GM12864 (cell line): Measurements from ENCODE around the gene STX8.
"Not testable (repeated sequence)": the region's sequence is repeated elsewhere in the genome, so short reads cannot be mapped to it uniquely, and the experiment has no call there.

Experiments used
- DNase-seq: peaks from one replicate; pipeline ENCODE4 v3.0.0-alpha.2; 2011; ENCODE audit warnings: low read depth
- H3K4me3 ChIP-seq: 2 replicates; pipeline ENCODE4 v1.5.1; 2011; ENCODE audit warnings: mild to moderate bottlenecking, low read depth, low read length, control low read depth
- TF ChIP-seq, protein P1 (sequence below): IDR thresholded peaks from 2 replicates; pipeline ENCODE4 v1.5.1; 2011; ENCODE audit warnings: low read depth, mild to moderate bottlenecking, moderate library complexity, low read length, control low read depth, inconsistent platforms; ENCODE audit errors: missing control alignments

Gene STX8

DNA sequence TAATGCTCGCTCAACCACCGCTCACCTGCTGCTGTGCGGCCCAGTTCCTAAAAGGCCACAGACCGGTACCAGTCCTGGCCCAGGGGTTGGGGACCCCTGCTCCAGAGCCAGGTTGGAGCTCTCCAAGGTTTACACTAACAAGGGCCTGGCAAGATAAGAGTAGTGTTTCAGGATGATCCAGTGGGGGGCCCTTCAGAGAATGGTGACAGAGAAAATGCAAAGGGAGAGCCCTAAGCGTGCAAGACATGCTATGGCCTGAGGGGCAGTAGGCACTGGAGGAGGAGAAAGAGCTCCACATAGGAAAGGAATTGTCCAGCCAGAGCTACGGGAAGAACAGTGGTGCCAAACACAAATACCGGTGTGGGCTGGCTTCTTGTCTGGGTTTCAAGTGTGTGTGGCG is 233.4 kb downstream of the STX8 start:
- H3K4me3 ChIP-seq, result no peak overlapping the region
- no peak for DNase-seq
- TF ChIP-seq, protein P1, sequence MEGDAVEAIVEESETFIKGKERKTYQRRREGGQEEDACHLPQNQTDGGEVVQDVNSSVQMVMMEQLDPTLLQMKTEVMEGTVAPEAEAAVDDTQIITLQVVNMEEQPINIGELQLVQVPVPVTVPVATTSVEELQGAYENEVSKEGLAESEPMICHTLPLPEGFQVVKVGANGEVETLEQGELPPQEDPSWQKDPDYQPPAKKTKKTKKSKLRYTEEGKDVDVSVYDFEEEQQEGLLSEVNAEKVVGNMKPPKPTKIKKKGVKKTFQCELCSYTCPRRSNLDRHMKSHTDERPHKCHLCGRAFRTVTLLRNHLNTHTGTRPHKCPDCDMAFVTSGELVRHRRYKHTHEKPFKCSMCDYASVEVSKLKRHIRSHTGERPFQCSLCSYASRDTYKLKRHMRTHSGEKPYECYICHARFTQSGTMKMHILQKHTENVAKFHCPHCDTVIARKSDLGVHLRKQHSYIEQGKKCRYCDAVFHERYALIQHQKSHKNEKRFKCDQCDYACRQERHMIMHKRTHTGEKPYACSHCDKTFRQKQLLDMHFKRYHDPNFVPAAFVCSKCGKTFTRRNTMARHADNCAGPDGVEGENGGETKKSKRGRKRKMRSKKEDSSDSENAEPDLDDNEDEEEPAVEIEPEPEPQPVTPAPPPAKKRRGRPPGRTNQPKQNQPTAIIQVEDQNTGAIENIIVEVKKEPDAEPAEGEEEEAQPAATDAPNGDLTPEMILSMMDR, result no peak

DNA sequence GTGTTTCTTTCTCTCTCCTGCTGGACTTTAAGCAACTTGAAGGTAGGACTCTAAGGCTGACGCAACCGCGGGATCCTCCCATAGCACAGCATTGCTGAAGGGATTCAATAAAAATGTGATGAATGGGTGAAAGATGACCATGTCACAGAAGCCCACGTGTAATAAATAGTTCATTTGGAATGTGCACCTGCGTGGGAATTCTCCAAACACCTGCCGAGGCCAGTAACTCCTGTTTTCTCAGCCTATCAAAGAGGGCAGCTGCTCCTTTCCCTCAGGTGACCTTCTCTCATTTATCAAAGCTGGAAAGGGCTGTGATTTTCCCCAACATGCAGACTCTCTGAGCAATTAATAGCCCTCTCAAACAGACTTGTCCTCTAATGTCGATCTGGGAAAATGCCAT is 235.7 kb downstream of the STX8 start:
- no peak for DNase-seq
- no peak overlapping the region for H3K4me3 ChIP-seq
- TF ChIP-seq, protein P1, result no peak

- DNase-seq, H3K4me3 ChIP-seq: not testable (repeated sequence)
Measured at GRCh38 chr17:9339482-9339881, 236.1 kb downstream of the STX8 start.

- no peak overlapping the region for H3K4me3 ChIP-seq
- TF ChIP-seq, protein P1, result no peak
- DNase-seq, result no peak
Measured at GRCh38 chr17:9336817-9337216, 238.8 kb downstream of the STX8 start.

DNA sequence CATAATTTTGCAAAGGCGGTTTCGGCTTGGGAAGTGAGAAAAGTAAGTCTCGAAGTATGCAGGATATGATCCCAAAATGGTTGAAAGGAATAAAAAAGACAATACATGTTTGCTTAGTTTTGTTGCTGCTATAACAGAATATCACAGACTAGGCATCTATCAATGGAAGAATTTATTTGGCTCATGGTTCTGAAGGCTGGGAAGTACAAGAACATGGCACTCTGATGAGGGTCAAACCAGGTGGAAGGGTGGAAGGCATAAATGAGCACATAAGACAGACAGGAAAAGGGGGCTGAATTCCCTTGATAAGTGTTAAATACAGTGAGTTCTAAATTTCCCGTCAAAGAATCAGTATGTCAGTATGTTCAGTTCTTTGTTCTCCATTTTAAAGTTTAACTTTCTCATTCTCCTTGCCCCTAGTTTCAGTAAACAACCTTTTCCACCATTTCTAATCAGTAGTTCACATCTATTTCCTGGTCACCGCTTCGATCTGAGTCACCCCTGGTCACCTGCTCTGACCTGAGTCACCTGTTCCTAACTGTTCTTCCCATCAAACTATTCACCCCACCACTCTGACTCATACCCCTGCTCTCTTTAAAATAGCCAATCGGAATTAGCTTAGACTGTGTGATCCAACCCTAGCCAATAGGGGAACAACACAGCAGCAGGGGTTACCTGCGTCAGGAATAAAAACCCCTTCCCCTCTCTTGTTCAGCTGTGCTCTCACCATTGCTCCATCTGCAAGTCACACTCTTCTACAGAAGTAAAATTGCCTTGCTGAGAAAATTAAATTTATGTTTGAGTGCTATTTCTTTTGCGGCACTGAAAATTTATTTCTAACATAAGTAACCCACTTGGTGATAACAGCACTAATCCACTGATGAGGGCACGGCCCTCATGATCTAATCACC is 240.8 kb downstream of the STX8 start:
- TF ChIP-seq, protein P1, result no peak
- no peak overlapping the region for H3K4me3 ChIP-seq
- no peak for DNase-seq

DNA sequence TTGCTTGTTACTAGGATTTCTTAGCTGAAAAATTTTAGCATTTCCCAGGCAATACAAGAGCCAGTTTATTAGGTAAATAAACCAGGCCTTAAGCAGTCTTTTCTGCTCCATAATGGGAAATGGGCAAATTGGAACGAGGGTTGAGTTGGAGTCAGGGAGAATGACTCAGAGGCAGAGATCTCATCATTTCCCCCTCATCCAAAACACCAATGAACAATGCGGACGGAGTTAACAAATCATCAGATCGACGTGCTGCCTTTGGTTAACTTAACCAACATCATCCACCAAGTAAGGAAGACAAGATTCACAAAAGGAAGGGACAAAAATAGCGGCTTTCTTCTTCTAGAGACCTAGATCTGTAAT is 243.5 kb downstream of the STX8 start:
- TF ChIP-seq, protein P1, result no peak

DNA sequence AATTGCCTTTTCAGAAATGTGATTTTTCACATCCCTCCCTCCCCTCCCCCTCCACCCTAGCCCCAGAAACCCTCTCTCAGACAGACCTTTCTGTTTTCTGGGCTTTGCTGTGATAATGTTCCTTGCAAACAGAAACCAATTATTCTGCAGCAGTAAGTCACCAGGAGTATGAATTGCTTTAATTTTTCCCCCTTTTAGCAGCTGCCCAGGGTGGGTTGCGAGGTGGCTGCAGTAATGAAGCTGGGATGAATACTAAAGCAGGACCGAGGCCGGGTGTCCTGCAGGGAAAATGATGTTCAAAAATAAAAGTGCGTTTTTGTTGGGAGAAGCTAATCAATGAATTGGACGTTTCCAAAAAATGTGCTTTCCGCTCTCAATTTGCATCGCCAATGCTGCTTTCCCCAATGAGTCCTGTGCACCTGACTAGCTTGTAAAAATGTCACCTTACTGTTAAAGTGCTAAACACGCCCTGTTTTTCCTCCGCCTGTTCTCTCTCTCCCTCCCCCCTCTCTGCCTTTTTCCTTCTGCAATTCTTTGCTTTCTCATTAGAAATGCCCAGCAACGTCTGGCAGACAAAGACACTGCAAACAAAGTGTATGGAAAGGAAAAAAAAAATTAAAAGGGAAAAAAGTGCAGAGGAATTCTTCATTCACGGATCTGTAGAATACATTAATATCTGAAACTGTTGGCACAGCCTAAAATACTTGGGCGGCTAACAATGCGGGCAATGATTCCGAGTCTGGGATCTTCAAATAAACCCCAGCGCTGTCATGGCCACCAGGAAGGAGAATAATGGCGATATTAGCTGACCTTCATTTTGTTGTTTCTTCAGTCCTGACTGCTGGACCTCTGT is 244.1 kb downstream of the STX8 start:
- TF ChIP-seq, protein P1, result no peak

More for the DNA sequence above, 243.5 kb downstream of the STX8 start:
- H3K4me3 ChIP-seq, result no peak overlapping the region
- no peak for DNase-seq

More for the DNA sequence above, 244.1 kb downstream of the STX8 start:
- no peak overlapping the region for H3K4me3 ChIP-seq
- no peak for DNase-seq
